HEK293 (cell line): ENCODE results near the gene ONECUT1.

ENCODE experiments used
- CTCF ChIA-PET: fragments of 350-600 bp; formaldehyde crosslinking; extraction: SDS; loops from one replicate; lab custom pipeline; 2021; ENCODE audit warnings: antibody characterized with exemption; lab: Yijun Ruan, JAX
- POLR2A ChIA-PET: fragments of 300-600 bp; formaldehyde crosslinking; extraction: SDS; loops from one replicate; lab custom pipeline; 2020; ENCODE audit warnings: antibody characterized with exemption, inconsistent platforms; lab: Yijun Ruan, JAX
- H3K27ac ChIP-seq: fragments of 200-500 bp; sonication (Bioruptor generic); 2 replicates; pipeline ENCODE4 v1.5.1; 2014; ENCODE audit warnings: low read depth, low read length, control low read depth, inconsistent platforms; ENCODE audit errors: extremely low read depth
- H3K36me3 ChIP-seq, 2 experiments: fragments of 200-500 bp in 1 of 2; sonication (Bioruptor generic) in 1 of 2; 1 replicate in 1 of 2; 2 replicates in 1 of 2; pipeline ENCODE4 v1.5.1; 2014 to 2017; ENCODE audit warnings: inconsistent platforms in 2 of 2, low read length in 2 of 2; ENCODE audit not compliant: control insufficient read depth in 2 of 2, insufficient read depth in 1 of 2
- H3K4me1 ChIP-seq: fragments of 200-500 bp; sonication (Bioruptor generic); 2 replicates; pipeline ENCODE4 v1.5.1; 2014; ENCODE audit warnings: mild to moderate bottlenecking, low read length, inconsistent platforms; ENCODE audit not compliant: control insufficient read depth, insufficient read depth
- H3K4me3 ChIP-seq: 2 replicates; pipeline ENCODE4 v1.5.1; 2011; ENCODE audit warnings: low read depth, mild to moderate bottlenecking, control low read depth, low read length, moderate library complexity
- H3K9me3 ChIP-seq: fragments of 200-500 bp; sonication (Bioruptor generic); 2 replicates; pipeline ENCODE4 v1.5.1; 2014; ENCODE audit warnings: low read depth, low read length, inconsistent platforms; ENCODE audit not compliant: control insufficient read depth, insufficient read depth
- ATF2 ChIP-seq: fragments of 450-650 bp; formaldehyde crosslinking; IDR thresholded peaks from 2 replicates; pipeline ENCODE4 v1.5.1; 2016; ENCODE audit warnings: missing biosample characterization, missing genetic modification characterization, low read depth
- BCL11A ChIP-seq: fragments of 450-650 bp; formaldehyde crosslinking; IDR thresholded peaks from 2 replicates; pipeline ENCODE4 v1.5.1; 2016; ENCODE audit warnings: low read depth, missing biosample characterization, missing genetic modification characterization
- HIC1 ChIP-seq: fragments of 450-650 bp; formaldehyde crosslinking; IDR thresholded peaks from 2 replicates; pipeline ENCODE4 v1.5.1; 2016; ENCODE audit warnings: missing biosample characterization, missing genetic modification characterization
- HOXA7 ChIP-seq: sonication (generic); formaldehyde crosslinking; IDR thresholded peaks from 2 replicates; pipeline ENCODE4 v1.8.1; 2022; ENCODE audit warnings: missing genetic modification reagents, borderline replicate concordance
- OVOL3 ChIP-seq: fragments of 450-650 bp; formaldehyde crosslinking; IDR thresholded peaks from 2 replicates; pipeline ENCODE4 v1.5.1; 2016; ENCODE audit warnings: missing biosample characterization, missing genetic modification characterization
- SP2 ChIP-seq: fragments of 450-650 bp; formaldehyde crosslinking; IDR thresholded peaks from 2 replicates; pipeline ENCODE4 v1.5.1; 2016; ENCODE audit warnings: missing biosample characterization, missing genetic modification characterization
- YY2 ChIP-seq: fragments of 450-650 bp; formaldehyde crosslinking; IDR thresholded peaks from 2 replicates; pipeline ENCODE4 v1.5.1; 2016; ENCODE audit warnings: missing biosample characterization, missing genetic modification characterization
- ZNF132 ChIP-seq: fragments of 450-650 bp; formaldehyde crosslinking; IDR thresholded peaks from 2 replicates; pipeline ENCODE4 v1.5.1; 2017; ENCODE audit warnings: missing biosample characterization, missing genetic modification characterization, borderline replicate concordance
- ZNF18 ChIP-seq: fragments of 450-650 bp; formaldehyde crosslinking; IDR thresholded peaks from 2 replicates; pipeline ENCODE4 v1.5.1; 2016; ENCODE audit warnings: missing biosample characterization, missing genetic modification characterization
- ZNF302 ChIP-seq: fragments of 450-650 bp; formaldehyde crosslinking; IDR thresholded peaks from 2 replicates; pipeline ENCODE4 v1.5.1; 2016; ENCODE audit warnings: missing biosample characterization, missing genetic modification characterization, low read depth
- ZNF311 ChIP-seq: fragments of 450-650 bp; formaldehyde crosslinking; IDR thresholded peaks from 2 replicates; pipeline ENCODE4 v1.5.1; 2017; ENCODE audit warnings: missing biosample characterization, missing genetic modification characterization, borderline replicate concordance
- ZNF366 ChIP-seq: fragments of 450-650 bp; formaldehyde crosslinking; conservative IDR thresholded peaks from 2 replicates; pipeline ENCODE4 v1.5.1; 2016; ENCODE audit warnings: missing biosample characterization, missing genetic modification characterization
- ZNF404 ChIP-seq: fragments of 450-650 bp; formaldehyde crosslinking; IDR thresholded peaks from 2 replicates; pipeline ENCODE4 v1.5.1; 2017; ENCODE audit warnings: missing biosample characterization, missing genetic modification characterization
- ZNF585B ChIP-seq: fragments of 450-650 bp; formaldehyde crosslinking; IDR thresholded peaks from 2 replicates; pipeline ENCODE4 v1.5.1; 2016; ENCODE audit warnings: missing biosample characterization, missing genetic modification characterization
- ZNF654 ChIP-seq: fragments of 450-650 bp; formaldehyde crosslinking; IDR thresholded peaks from 2 replicates; pipeline ENCODE4 v1.5.1; 2016; ENCODE audit warnings: low read depth, missing biosample characterization, missing genetic modification characterization
- ZNF843 ChIP-seq: fragments of 450-650 bp; formaldehyde crosslinking; IDR thresholded peaks from 2 replicates; pipeline ENCODE4 v1.5.1; 2016; ENCODE audit warnings: missing biosample characterization, missing genetic modification characterization

The ONECUT1 gene

GRCh38 chr15:52799145-52799811 is 9.1 kb upstream of the ONECUT1 start:
- ChIA-PET POLR2A (no interaction called here), CTCF (no interaction called here)
- no peak for TF ChIP-seq BCL11A (tag by site-specific recombination)
- peak; percentile 50; the same call in 1 of the 2 replicates for TF ChIP-seq ZNF366
- Histone ChIP-seq H3K9me3 (no peaks in the 10 kb centered on the region), H3K27ac (no peak overlapping the region), H3K36me3 (no peaks in the 10 kb centered on the region), H3K4me3 (no peak overlapping the region), H3K4me1 (no peaks in the 10 kb centered on the region)

- Histone ChIP-seq H3K4me3 (no peak overlapping the region), H3K9me3 (no peaks in the 10 kb centered on the region), H3K27ac (no peak overlapping the region), H3K36me3 (no peaks in the 10 kb centered on the region), H3K4me1 (no peaks in the 10 kb centered on the region)
- TF ChIP-seq ZNF654 = no peak
- TF ChIP-seq ZNF404 = no peak
- TF ChIP-seq ZNF302 (tag by site-specific recombination) = no peak
- TF ChIP-seq ZNF132 (tag by site-specific recombination) = no peak
- no peak for TF ChIP-seq SP2 (tag by site-specific recombination)
- TF ChIP-seq BCL11A (tag by site-specific recombination) = no peak
- TF ChIP-seq HOXA7 (CRISPR knock-in tag) = no peak
- TF ChIP-seq ZNF585B (tag by site-specific recombination) = no peak
- no peak for TF ChIP-seq ATF2 (tag by site-specific recombination)
- TF ChIP-seq HIC1 (tag by site-specific recombination) = no peak
- TF ChIP-seq OVOL3 (tag by site-specific recombination) = no peak
- TF ChIP-seq ZNF311 (tag by site-specific recombination) = no peak
- no peak for TF ChIP-seq YY2 (tag by site-specific recombination)
- no peak for TF ChIP-seq ZNF843 (tag by site-specific recombination)
- no peak for TF ChIP-seq ZNF18 (tag by site-specific recombination)
- ChIA-PET POLR2A (no interaction called here), CTCF (no interaction called here)
Observed at GRCh38 chr15:52798529-52799101, 8.5 kb upstream of the ONECUT1 start.
